ENCODE results near the gene SRMS. TPM values are rescaled to one million over a fixed set of nuclear protein-coding genes. Genes with fewer than 3 reads are reported as not detected.

SRMS gene
- total RNA-seq, 6 donors from 2014 or later: not detected

DNA sequence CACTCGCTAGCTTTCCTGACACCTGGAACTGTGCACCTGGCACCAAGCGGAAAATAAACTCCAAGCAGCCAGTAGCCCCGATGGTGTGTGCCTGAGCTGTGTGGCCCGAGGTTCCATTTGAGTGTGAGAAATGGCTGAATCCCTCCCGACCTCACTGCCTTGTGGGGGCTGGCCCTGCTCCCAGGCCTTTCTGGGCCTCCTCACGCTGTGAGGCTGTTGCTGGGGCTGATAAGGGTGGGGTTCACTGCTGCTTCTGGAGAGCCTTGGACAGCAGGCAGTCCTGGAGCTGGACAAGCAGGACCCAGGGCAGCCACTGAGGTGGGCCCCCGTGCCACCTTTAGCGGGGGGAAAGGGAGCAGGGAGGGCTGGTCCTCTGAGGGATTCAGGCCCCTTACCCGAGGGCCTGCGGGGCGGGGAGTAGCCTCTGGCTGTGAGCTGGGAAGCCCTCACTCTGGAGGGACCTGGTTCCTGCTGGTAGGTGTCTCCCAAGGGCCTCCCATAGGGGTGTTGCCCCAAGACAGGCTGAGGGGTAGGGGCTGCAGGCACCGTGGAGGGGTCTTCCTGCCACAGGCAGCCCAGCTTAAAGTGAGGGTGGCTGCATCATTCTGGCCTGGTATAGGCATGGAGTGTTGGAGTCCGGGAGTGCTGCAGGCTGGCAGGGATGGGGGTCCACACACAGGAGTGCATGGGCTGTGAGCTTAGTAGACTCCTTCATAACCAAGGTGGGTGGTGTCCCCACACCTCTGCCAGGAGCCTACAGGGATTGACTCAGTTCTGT, 25.3 kb downstream of the SRMS start:
- Histone ChIP-seq H3K36me3 (peaks cover 0 to 7% (median 5%) of the 10 kb centered on the region in 4 donors), H3K27ac (no peak overlapping the region), H3K4me3 (peak overlapping the region in 2 of 4 donors; percentile 63 to 97), H3K9me3 (no peaks in the 10 kb centered on the region), H3K4me1 (peaks cover 13 to 36% (median 31%) of the 10 kb centered on the region in 4 donors), H3K27me3 (no peaks in the 10 kb centered on the region)
- TF ChIP-seq, protein P1, sequence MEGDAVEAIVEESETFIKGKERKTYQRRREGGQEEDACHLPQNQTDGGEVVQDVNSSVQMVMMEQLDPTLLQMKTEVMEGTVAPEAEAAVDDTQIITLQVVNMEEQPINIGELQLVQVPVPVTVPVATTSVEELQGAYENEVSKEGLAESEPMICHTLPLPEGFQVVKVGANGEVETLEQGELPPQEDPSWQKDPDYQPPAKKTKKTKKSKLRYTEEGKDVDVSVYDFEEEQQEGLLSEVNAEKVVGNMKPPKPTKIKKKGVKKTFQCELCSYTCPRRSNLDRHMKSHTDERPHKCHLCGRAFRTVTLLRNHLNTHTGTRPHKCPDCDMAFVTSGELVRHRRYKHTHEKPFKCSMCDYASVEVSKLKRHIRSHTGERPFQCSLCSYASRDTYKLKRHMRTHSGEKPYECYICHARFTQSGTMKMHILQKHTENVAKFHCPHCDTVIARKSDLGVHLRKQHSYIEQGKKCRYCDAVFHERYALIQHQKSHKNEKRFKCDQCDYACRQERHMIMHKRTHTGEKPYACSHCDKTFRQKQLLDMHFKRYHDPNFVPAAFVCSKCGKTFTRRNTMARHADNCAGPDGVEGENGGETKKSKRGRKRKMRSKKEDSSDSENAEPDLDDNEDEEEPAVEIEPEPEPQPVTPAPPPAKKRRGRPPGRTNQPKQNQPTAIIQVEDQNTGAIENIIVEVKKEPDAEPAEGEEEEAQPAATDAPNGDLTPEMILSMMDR (IDR thresholded peaks at IDR 0.05): no peak
- TF ChIP-seq EP300 (IDR thresholded peaks at IDR 0.05) (no peak), POLR2AphosphoS5 (IDR thresholded peaks at IDR 0.05) (no peak), POLR2A (IDR thresholded peaks at IDR 0.05) (no peak)
- 80 to 87% methylated on average over 5 to 12 of the region's 13 CpGs for WGBS, 2 donors
- ATAC-seq (ENCODE audit: low FRiP score in 2 of 2) (no peak), DNase-seq (peak in 1 of 2 donors; percentile 50)

DNA sequence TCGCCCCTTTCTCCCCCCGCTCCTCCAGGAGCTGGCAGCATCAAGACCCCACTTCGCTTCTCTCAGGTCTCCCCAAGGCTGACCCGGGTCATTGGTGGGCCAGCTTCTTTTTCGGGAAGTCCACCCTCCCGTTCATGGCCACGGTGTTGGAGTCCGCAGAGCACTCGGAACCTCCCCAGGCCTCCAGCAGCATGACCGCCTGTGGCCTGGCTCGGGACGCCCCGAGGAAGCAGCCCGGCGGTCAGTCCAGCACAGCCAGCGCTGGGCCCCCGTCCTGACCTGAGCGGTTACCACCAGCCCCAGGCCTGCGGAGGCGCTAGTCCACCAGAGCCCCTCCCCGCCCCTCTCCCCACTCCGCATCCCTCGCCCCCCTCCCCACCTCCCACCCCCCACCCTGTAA, 25.9 kb downstream of the SRMS start:
- no peak for ATAC-seq (ENCODE audit: low FRiP score in 2 of 2)
- H3K27ac ChIP-seq: peak overlapping the region in 3 of 4 donors; percentile 89 to 92 (median 91)

DNA sequence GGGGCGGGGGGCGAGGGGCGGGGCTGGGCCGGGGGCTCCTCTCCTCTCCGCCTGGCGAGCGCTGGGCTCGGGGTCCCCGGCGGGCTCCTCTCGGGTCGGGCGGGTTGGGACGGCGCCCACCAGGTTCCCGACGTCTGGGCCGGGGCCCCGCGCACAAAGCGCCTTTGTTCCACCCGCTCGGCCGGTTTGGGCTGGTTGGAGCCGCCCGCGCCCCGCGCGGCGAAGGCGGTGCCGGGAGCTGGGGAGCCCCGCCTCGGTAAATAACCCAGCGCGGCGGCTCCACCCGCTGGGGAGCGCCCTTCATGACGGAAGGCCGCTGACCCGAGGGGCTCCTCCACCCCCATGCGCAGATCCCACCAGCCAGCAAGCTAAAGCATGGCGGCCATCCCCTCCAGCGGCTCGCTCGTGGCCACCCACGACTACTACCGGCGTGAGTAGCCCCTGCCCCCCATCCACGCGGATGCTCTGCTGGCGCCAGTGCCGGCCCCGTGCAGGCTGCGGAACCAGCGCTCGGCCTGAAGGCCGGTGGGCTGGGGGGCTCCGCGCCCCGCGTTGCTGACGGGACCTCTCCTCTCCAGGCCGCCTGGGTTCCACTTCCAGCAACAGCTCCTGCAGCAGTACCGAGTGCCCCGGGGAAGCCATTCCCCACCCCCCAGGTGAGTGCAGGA, 26.5 kb downstream of the SRMS start:
- 0 to 1% methylated on average over 8 of the region's 68 CpGs for WGBS, 2 donors
- peak; percentile 71 to 80 for ATAC-seq (ENCODE audit: low FRiP score in 2 of 2)
- peak; percentile 64 to 97 for DNase-seq
- TF ChIP-seq POLR2A (IDR thresholded peaks at IDR 0.05) (no peak), POLR2AphosphoS5 (IDR thresholded peaks at IDR 0.05) (no peak), EP300 (IDR thresholded peaks at IDR 0.05) (no peak)
- TF ChIP-seq, protein P1 (IDR thresholded peaks at IDR 0.05): peak in 1 of 6 experiments; percentile 13
- H3K4me1 ChIP-seq: peaks cover 13 to 36% (median 31%) of the 10 kb centered on the region in 4 donors
- H3K27me3 ChIP-seq: no peaks in the 10 kb centered on the region
- peaks cover 0 to 7% (median 5%) of the 10 kb centered on the region in 4 donors for H3K36me3 ChIP-seq
- H3K27ac ChIP-seq: peak overlapping the region; percentile 89 to 97 (median 92)
- no peaks in the 10 kb centered on the region for H3K9me3 ChIP-seq
- H3K4me3 ChIP-seq: peak overlapping the region; percentile 63 to 97 (median 80)

More for the DNA sequence above, 25.9 kb downstream of the SRMS start:
- peak; percentile 19 to 76 for DNase-seq
- Histone ChIP-seq H3K9me3 (no peaks in the 10 kb centered on the region), H3K27me3 (no peaks in the 10 kb centered on the region), H3K36me3 (peaks cover 0 to 7% (median 5%) of the 10 kb centered on the region in 4 donors), H3K4me3 (peak overlapping the region; percentile 63 to 97 (median 80)), H3K4me1 (peaks cover 13 to 36% (median 31%) of the 10 kb centered on the region in 4 donors)
- TF ChIP-seq, protein P1 (IDR thresholded peaks at IDR 0.05): no peak
- TF ChIP-seq EP300 (IDR thresholded peaks at IDR 0.05) (no peak), POLR2AphosphoS5 (IDR thresholded peaks at IDR 0.05) (no peak), POLR2A (IDR thresholded peaks at IDR 0.05) (no peak)
- WGBS, 2 donors: 52% methylated on average over 22 of the region's 23 CpGs; no CpG with 5 or more reads in 1 of the 2 donors

DNA sequence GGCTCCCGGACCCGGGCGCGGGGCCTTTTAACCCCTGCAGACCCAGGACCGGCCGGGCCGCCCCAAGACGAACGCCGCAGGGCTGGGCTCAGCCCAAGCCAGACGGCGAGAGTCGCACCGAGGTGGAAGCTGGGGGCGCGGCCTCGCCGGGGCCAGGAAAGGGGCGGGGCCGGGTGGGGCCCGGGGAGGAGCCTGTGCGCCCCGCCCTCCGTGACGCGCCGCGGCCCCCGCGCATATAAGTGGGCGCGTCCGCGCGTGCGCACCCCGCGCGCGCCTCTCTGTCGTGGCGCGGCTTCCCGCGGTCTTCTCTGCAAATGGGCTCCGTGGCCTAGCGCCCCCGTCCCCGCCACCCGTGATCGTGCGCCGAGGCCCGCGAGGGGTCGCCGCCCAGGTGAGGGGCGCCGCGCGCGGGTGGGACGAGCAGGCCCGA, 27.0 kb downstream of the SRMS start, which contains the start of gene PPDPF:
TSS of gene PPDPF (plus strand) at position 262 of the 430 bp plus-strand sequence. CDS start 544 bp downstream, outside the sequence.
- H3K27me3 ChIP-seq: no peaks in the 10 kb centered on the region
- H3K4me3 ChIP-seq: peak within 1 kb of the TSS; percentile 63 to 97 (median 80)
- no peaks in the 10 kb centered on the region for H3K9me3 ChIP-seq
- H3K27ac ChIP-seq: peak within 1 kb of the TSS; percentile 89 to 97 (median 92)
- ATAC-seq (ENCODE audit: low FRiP score in 2 of 2) (peak; percentile 88 to 96), DNase-seq (peak; percentile 83 to 98)
- TF ChIP-seq, protein P1 (IDR thresholded peaks at IDR 0.05): peak in 1 of 6 experiments; percentile 3
- TF ChIP-seq POLR2AphosphoS5 (IDR thresholded peaks at IDR 0.05) (peak; percentile 96), POLR2A (IDR thresholded peaks at IDR 0.05) (peak in 3 of 4 donors; percentile 57 to 97 (median 79)), EP300 (IDR thresholded peaks at IDR 0.05) (no peak)
- peaks cover 13 to 36% (median 31%) of the 10 kb centered on the region in 4 donors for H3K4me1 ChIP-seq
- peaks cover 0 to 7% (median 5%) of the 10 kb centered on the region in 4 donors for H3K36me3 ChIP-seq
- no CpG with 5 or more reads among the region's 64 CpGs for WGBS, 2 donors
